Measurements from ENCODE around the gene KIF26B. TPM values are rescaled to one million over a fixed set of nuclear protein-coding genes. Genes with fewer than 3 reads are reported as not detected.

The KIF26B gene
- total and polyA plus RNA-seq, 10 of the 15 experiments (the other 5 are each of a cell fraction or from before 2014, with no cell fraction given), result 0.35 to 11.6 (median 2.2) TPM

DNA sequence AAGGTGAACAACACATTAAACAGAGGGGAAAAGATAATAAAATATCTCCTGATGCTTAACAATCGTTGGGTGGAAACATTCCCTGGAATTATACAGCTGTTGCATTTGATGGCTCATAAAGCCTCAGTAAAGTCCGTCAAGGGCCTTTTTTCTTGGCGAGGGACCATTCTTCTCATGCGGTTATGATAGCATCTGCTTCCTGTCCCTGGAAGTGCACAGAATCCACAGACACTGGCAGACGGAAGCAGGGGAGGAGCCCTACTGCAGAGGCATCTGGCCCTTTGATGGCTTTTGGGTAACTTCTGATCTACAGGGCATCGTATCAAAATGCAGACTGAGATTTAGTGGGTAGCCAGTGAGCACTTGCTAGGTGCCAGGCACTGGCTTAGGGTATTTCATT lies 286.9 kb downstream of the KIF26B start:
- no peaks in the 10 kb centered on the region for H3K9me3 ChIP-seq (replicated peaks; ENCODE audit: control insufficient read depth, insufficient read depth, low read length)
- ChIA-PET POLR2A (no interaction called here), SMC1A (ENCODE audit: uncharacterized antibody, unreplicated experiment) (no interaction called here), CTCF (no interaction called here), RAD21 (ENCODE audit: unreplicated experiment) (no interaction called here)
- H3K9ac ChIP-seq (ENCODE audit: control insufficient read depth, insufficient read depth, low read length), result no peak overlapping the region
- in situ Hi-C loops (cut with MboI), result no loop called here
- H3K79me2 ChIP-seq (ENCODE audit: control insufficient read depth, insufficient read depth, low read length), result no peaks in the 10 kb centered on the region
- TF ChIP-seq, protein P1, sequence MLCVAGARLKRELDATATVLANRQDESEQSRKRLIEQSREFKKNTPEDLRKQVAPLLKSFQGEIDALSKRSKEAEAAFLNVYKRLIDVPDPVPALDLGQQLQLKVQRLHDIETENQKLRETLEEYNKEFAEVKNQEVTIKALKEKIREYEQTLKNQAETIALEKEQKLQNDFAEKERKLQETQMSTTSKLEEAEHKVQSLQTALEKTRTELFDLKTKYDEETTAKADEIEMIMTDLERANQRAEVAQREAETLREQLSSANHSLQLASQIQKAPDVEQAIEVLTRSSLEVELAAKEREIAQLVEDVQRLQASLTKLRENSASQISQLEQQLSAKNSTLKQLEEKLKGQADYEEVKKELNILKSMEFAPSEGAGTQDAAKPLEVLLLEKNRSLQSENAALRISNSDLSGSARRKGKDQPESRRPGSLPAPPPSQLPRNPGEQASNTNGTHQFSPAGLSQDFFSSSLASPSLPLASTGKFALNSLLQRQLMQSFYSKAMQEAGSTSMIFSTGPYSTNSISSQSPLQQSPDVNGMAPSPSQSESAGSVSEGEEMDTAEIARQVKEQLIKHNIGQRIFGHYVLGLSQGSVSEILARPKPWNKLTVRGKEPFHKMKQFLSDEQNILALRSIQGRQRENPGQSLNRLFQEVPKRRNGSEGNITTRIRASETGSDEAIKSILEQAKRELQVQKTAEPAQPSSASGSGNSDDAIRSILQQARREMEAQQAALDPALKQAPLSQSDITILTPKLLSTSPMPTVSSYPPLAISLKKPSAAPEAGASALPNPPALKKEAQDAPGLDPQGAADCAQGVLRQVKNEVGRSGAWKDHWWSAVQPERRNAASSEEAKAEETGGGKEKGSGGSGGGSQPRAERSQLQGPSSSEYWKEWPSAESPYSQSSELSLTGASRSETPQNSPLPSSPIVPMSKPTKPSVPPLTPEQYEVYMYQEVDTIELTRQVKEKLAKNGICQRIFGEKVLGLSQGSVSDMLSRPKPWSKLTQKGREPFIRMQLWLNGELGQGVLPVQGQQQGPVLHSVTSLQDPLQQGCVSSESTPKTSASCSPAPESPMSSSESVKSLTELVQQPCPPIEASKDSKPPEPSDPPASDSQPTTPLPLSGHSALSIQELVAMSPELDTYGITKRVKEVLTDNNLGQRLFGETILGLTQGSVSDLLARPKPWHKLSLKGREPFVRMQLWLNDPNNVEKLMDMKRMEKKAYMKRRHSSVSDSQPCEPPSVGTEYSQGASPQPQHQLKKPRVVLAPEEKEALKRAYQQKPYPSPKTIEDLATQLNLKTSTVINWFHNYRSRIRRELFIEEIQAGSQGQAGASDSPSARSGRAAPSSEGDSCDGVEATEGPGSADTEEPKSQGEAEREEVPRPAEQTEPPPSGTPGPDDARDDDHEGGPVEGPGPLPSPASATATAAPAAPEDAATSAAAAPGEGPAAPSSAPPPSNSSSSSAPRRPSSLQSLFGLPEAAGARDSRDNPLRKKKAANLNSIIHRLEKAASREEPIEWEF (IDR thresholded peaks at IDR 0.05; ENCODE audit: insufficient replicate concordance, low read depth, low read length), result no peak
- TF ChIP-seq NFYA (IDR thresholded peaks at IDR 0.05; ENCODE audit: borderline replicate concordance, low read depth, low read length) (no peak), SREBF1 (IDR thresholded peaks at IDR 0.05; ENCODE audit: low read length) (no peak), CHD2 (IDR thresholded peaks at IDR 0.05; ENCODE audit: borderline replicate concordance, low read depth, low read length) (no peak), MXI1 (IDR thresholded peaks at IDR 0.05; ENCODE audit: low read depth, low read length) (no peak)
- TF ChIP-seq, protein P2, sequence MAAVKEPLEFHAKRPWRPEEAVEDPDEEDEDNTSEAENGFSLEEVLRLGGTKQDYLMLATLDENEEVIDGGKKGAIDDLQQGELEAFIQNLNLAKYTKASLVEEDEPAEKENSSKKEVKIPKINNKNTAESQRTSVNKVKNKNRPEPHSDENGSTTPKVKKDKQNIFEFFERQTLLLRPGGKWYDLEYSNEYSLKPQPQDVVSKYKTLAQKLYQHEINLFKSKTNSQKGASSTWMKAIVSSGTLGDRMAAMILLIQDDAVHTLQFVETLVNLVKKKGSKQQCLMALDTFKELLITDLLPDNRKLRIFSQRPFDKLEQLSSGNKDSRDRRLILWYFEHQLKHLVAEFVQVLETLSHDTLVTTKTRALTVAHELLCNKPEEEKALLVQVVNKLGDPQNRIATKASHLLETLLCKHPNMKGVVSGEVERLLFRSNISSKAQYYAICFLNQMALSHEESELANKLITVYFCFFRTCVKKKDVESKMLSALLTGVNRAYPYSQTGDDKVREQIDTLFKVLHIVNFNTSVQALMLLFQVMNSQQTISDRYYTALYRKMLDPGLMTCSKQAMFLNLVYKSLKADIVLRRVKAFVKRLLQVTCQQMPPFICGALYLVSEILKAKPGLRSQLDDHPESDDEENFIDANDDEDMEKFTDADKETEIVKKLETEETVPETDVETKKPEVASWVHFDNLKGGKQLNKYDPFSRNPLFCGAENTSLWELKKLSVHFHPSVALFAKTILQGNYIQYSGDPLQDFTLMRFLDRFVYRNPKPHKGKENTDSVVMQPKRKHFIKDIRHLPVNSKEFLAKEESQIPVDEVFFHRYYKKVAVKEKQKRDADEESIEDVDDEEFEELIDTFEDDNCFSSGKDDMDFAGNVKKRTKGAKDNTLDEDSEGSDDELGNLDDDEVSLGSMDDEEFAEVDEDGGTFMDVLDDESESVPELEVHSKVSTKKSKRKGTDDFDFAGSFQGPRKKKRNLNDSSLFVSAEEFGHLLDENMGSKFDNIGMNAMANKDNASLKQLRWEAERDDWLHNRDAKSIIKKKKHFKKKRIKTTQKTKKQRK (IDR thresholded peaks at IDR 0.05; ENCODE audit: low read depth, low read length), result no peak
- TF ChIP-seq, protein P3, sequence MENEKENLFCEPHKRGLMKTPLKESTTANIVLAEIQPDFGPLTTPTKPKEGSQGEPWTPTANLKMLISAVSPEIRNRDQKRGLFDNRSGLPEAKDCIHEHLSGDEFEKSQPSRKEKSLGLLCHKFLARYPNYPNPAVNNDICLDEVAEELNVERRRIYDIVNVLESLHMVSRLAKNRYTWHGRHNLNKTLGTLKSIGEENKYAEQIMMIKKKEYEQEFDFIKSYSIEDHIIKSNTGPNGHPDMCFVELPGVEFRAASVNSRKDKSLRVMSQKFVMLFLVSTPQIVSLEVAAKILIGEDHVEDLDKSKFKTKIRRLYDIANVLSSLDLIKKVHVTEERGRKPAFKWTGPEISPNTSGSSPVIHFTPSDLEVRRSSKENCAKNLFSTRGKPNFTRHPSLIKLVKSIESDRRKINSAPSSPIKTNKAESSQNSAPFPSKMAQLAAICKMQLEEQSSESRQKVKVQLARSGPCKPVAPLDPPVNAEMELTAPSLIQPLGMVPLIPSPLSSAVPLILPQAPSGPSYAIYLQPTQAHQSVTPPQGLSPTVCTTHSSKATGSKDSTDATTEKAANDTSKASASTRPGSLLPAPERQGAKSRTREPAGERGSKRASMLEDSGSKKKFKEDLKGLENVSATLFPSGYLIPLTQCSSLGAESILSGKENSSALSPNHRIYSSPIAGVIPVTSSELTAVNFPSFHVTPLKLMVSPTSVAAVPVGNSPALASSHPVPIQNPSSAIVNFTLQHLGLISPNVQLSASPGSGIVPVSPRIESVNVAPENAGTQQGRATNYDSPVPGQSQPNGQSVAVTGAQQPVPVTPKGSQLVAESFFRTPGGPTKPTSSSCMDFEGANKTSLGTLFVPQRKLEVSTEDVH (IDR thresholded peaks at IDR 0.05; ENCODE audit: low read depth, partially characterized antibody), result no peak
- no TSS peak for BruUV-seq (replicated peaks)
- DNase-seq (ENCODE audit: low read depth, low spot score), result no peak
- no peak for ATAC-seq
- intact Hi-C loops (cut with micrococcal nuclease; ENCODE audit: unreplicated experiment), result no loop called here
- no peaks in the 10 kb centered on the region for H4K20me1 ChIP-seq (ENCODE audit: control insufficient read depth, insufficient read depth)
- H3K4me3 ChIP-seq, result no peak overlapping the region
- 9% methylated on average over 6 of the region's 6 CpGs for WGBS (ENCODE audit: insufficient coverage, insufficient replicate concordance, low lambda C conversion rate, missing lambda C conversion rate)
- no peaks in the 10 kb centered on the region for H3K4me1 ChIP-seq (ENCODE audit: control insufficient read depth, insufficient read depth, low read length)
- H3K27ac ChIP-seq (ENCODE audit: control insufficient read depth, insufficient read depth), result no peak overlapping the region
- H3K27me3 ChIP-seq (replicated peaks in 1 of 2; ENCODE audit: control insufficient read depth in 2 of 2, insufficient read depth in 2 of 2, low read length in 1 of 2), result no peaks in the 10 kb centered on the region; a peak in 1 of 4 replicates
- H3K4me2 ChIP-seq (ENCODE audit: control insufficient read depth, insufficient read depth), result no peak overlapping the region
- H2AFZ ChIP-seq (ENCODE audit: control insufficient read depth, low read depth, low read length), result no peak overlapping the region
- H3K36me3 ChIP-seq (ENCODE audit: control insufficient read depth in 2 of 2, insufficient read depth in 2 of 2, low read length in 1 of 2), result no peaks in the 10 kb centered on the region
- no peak for FAIRE-seq
